ENCODE measurements around the gene MANEA.

Gene MANEA

GRCh38 chr6:95614094-95614493, 36.8 kb downstream of the MANEA start:
- no peak for TF ChIP-seq CTCF (IDR thresholded peaks at IDR 0.05; ENCODE audit: control insufficient read depth, extremely low read depth, insufficient read depth)

GRCh38 chr6:95629551-95629950, 52.2 kb downstream of the MANEA start:
- DNase-seq (ENCODE audit: low read depth), result no peak
- no peak overlapping the region for H3K4me3 ChIP-seq (ENCODE audit: low read depth, low read length)
- TF ChIP-seq CTCF (IDR thresholded peaks at IDR 0.05; ENCODE audit: control insufficient read depth, extremely low read depth, insufficient read depth), result no peak

More at GRCh38 chr6:95614094-95614493, 36.8 kb downstream of the MANEA start:
- no peak overlapping the region for H3K4me3 ChIP-seq (ENCODE audit: low read depth, low read length)
- DNase-seq (ENCODE audit: low read depth), result no peak

GRCh38 chr6:95636552-95637431, 59.5 kb downstream of the MANEA start:
- H3K4me3 ChIP-seq (ENCODE audit: low read depth, low read length), result no peak overlapping the region
- no peak for TF ChIP-seq CTCF (IDR thresholded peaks at IDR 0.05; ENCODE audit: control insufficient read depth, extremely low read depth, insufficient read depth)
- DNase-seq (ENCODE audit: low read depth), result no peak

- H3K4me3 ChIP-seq (ENCODE audit: low read depth, low read length), result no peak overlapping the region
- DNase-seq (ENCODE audit: low read depth), result no peak
- 0 out of 2 replicates have a peak, but pooled peaks have one; percentile 15 for TF ChIP-seq CTCF (IDR thresholded peaks at IDR 0.05; ENCODE audit: control insufficient read depth, extremely low read depth, insufficient read depth)
Measured at GRCh38 chr6:95648636-95649035, 71.3 kb downstream of the MANEA start.

- TF ChIP-seq CTCF (IDR thresholded peaks at IDR 0.05; ENCODE audit: control insufficient read depth, extremely low read depth, insufficient read depth), result no peak
Measured at GRCh38 chr6:95649451-95649850, 72.1 kb downstream of the MANEA start.

GRCh38 chr6:95654176-95654575, 76.8 kb downstream of the MANEA start:
- DNase-seq (ENCODE audit: low read depth), result no peak
- no peak overlapping the region for H3K4me3 ChIP-seq (ENCODE audit: low read depth, low read length)
- no peak for TF ChIP-seq CTCF (IDR thresholded peaks at IDR 0.05; ENCODE audit: control insufficient read depth, extremely low read depth, insufficient read depth)

More at GRCh38 chr6:95649451-95649850, 72.1 kb downstream of the MANEA start:
- no peak overlapping the region for H3K4me3 ChIP-seq (ENCODE audit: low read depth, low read length)
- no peak for DNase-seq (ENCODE audit: low read depth)

All from LNCaP clone FGC (cell line).